HCT116 (cell line): Measurements from ENCODE around the gene RGS6.

Experiments
- POLR2A ChIP-seq: IDR thresholded peaks from 2 replicates; pipeline ENCODE4 v1.7.0; 2011; ENCODE audit warnings: borderline replicate concordance; ENCODE audit not compliant: insufficient read depth, insufficient read length; ENCODE audit errors: extremely low read depth
- POLR2AphosphoS5 ChIP-seq: IDR thresholded peaks from 2 replicates; pipeline ENCODE4 v1.6.1; 2011; ENCODE audit warnings: mild to moderate bottlenecking, low read depth, low read length, moderate library complexity
- TF ChIP-seq, protein P1 (sequence below), 3 experiments: fragments of 200-600 bp in 1 of 3; sonication (generic) in 1 of 3; IDR thresholded peaks in 2 of 3; conservative IDR thresholded peaks in 1 of 3; 2 replicates each; pipeline ENCODE4 v1.5.1; 2012 to 2017; ENCODE audit warnings: low read depth in 2 of 3, low read length in 2 of 3, antibody characterized with exemption in 1 of 3, borderline replicate concordance in 1 of 3, control low read depth in 1 of 3, mild to moderate bottlenecking in 1 of 3, mixed read lengths in 1 of 3, mixed run types in 1 of 3, moderate library complexity in 1 of 3; ENCODE audit not compliant: insufficient read depth in 1 of 3

DNA sequence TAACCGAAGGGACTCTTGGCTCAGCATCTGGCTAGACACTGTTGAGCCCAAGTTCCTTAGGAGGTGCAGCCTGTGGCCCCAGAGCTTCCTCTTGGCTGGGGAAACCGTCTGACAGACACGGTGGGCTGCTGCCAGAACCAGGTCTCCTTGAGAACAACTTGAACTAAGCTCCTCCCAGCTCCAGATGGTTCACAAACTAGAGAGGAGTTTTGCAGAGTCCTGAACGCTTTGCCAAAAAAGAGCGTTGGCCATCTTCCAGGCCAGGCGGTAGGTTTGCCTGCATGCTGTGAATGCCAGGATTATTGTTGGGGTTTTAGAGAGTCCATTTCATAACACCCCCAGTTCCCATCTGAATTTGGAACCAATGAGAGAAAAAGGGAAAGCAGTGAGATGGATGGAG lies 399.8 kb downstream of the RGS6 start:
- TF ChIP-seq POLR2A (no peak), POLR2AphosphoS5 (no peak)
- TF ChIP-seq, protein P1, sequence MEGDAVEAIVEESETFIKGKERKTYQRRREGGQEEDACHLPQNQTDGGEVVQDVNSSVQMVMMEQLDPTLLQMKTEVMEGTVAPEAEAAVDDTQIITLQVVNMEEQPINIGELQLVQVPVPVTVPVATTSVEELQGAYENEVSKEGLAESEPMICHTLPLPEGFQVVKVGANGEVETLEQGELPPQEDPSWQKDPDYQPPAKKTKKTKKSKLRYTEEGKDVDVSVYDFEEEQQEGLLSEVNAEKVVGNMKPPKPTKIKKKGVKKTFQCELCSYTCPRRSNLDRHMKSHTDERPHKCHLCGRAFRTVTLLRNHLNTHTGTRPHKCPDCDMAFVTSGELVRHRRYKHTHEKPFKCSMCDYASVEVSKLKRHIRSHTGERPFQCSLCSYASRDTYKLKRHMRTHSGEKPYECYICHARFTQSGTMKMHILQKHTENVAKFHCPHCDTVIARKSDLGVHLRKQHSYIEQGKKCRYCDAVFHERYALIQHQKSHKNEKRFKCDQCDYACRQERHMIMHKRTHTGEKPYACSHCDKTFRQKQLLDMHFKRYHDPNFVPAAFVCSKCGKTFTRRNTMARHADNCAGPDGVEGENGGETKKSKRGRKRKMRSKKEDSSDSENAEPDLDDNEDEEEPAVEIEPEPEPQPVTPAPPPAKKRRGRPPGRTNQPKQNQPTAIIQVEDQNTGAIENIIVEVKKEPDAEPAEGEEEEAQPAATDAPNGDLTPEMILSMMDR (IDR thresholded peaks at IDR 0.05 in 2 of 3, conservative IDR thresholded peaks at IDR 0.05 in 1 of 3; ENCODE audit: borderline replicate concordance in 1 of 3, insufficient read depth in 1 of 3, low read depth in 2 of 3, low read length in 2 of 3), result no peak
